T-helper 2 cell treated with Interferon-gamma antibody and Interleukin-4, amounts not matched to agents 100 ng/mL and 5 ng/mL, for 36 hours (primary cell): Measurements from ENCODE around the gene DPYSL3. TPM values are rescaled to one million over a fixed set of nuclear protein-coding genes. Genes with fewer than 3 reads are reported as not detected.
"Not testable (repeated sequence)": the region's sequence is repeated elsewhere in the genome, so short reads cannot be mapped to it uniquely, and the experiment has no call there.

Experiments used
- intact Hi-C: fragments of 100-400 bp; cut with micrococcal nuclease; formaldehyde crosslinking; loops from one replicate; pipeline ENCODE4 v1.15.1; 2023
- total RNA-seq: library from RNA; stranded (reverse); gene quantifications from 2 replicates; pipeline ENCODE4 v1.2.3, GENCODE V29; 2022

The DPYSL3 gene
- total RNA-seq, 1 donor from 2014 or later: 0.07 TPM

DNA sequence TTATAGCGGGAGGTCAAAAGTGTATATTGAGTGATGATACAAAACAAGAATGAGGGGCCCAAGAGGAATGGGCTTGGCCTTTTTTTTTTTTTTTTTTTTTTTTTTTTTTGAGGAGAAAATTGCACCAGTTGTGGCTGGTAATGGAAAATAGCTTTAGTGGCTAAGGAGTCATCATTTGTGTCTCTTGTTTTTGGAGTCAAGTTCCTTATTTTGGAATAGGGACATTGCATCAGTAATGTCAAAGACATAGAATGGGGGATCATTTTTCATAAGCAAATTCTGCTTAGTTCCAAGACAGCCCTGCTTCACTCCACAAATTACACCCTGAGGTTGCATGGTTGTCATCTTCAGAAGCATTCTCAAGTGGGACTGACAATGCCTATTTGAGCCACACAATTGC, 137.7 kb downstream of the DPYSL3 start:
- intact Hi-C loops: no loop called here

GRCh38 chr5:147371290-147371689, 138.6 kb downstream of the DPYSL3 start:
- intact Hi-C loops: no loop called here

DNA sequence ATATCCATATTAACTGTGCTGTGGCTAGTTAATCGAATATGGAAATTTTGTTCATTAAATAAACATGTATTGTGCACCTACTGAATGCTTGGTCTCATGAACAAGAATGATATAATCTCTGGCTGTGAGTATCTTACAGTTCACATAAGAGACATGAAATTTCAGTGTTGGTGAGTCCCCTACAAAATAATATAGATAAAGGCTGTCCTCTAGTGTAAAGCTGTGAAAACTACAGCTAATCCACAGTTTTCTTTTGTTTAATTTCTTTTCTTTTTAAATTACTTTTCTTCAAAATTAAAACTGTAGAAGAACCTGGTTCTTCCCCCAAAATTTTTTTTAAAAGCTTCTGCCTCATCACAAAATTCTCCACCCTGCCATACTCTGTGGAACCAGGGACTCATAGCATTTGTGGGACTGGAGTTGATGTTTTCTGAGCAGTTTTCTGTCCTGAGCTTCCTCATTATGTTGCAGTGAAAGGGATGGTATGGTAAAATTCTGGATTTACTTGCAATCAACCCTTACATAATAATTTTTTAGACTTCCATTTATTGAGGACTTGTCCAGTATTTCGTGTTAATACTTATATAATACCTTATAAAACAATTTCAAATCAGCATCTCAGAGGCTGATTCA, 140.0 kb downstream of the DPYSL3 start:
- intact Hi-C loops: no loop called here

DNA sequence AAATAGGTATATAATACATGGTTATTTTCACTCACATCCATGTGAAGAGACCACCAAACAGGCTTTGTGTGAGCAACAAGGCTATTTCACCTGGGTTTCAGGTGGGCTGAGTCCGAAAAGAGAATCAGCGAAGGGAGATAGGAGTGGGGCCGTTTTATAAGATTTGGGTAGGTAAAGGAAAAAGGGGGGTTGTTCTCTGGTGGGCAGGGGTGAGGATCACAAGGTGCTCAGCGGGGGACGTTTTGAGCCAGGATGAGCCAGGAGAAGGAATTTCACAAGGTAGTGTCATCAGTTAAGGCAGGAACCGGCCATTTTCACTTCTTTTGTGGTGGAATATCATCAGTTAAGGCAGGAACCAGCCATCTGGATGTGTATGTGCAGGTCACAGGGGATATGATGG, 142.5 kb downstream of the DPYSL3 start:
- intact Hi-C loops: not testable (repeated sequence)

DNA sequence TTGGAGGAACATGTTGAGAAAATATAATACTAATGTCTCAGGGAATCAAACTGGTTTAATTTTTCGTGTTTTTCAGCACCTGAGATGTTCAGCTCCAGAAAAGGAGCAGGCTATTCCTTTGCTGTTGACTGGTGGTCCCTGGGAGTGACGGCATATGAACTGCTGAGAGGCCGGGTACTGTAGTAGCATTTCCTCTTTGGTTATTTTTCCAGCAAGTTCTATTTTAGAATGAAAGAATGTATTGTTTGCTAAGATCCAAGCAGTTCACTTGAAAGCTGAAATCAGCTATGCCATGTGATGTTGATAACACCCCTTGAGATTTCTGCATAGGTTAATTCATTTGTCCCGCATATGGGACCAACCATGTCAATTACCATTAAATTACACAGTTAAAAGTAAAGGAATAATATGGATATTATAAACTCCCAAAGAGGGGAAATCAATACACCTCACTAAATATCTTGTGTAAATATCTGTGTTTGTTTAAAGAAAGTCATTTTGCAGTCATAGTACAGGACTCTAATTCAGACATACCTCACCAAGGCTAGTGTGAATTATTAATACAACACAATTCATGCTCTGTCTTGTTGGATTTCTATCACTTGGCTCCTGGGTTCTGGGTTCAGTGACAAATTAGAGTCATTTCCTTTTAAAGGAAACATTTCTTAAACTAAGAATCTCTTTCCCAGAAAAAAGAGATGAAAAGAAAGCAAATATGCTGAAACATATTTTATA, 148.3 kb downstream of the DPYSL3 start:
- intact Hi-C loops: no loop called here

- intact Hi-C loops: no loop called here
Observed at GRCh38 chr5:147360816-147361215, 149.1 kb downstream of the DPYSL3 start.

GRCh38 chr5:147359581-147359980, 150.3 kb downstream of the DPYSL3 start:
- intact Hi-C loops: no loop called here

DNA sequence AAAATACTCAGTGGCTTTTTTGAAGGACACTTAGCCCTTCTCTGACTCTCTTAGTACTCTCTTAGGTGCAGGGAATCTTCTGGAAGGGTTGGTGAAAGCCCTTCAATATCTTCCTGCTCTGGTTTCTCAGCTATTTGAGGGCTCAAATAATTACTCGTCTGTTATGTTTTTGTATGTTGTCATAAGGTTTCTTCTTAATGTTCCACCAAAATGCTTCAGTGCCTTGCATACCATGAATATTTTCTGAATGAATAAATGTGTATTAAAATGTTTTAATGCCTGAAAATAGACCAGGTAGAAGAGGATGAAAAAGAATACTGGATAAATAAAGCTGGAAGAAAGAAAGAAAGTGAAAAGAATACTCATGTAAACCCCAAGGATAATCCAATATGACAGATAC, 150.8 kb downstream of the DPYSL3 start:
- intact Hi-C loops: no loop called here

GRCh38 chr5:147349241-147349640, 160.6 kb downstream of the DPYSL3 start:
- intact Hi-C loops: no loop called here

- intact Hi-C loops: no loop called here
Observed at GRCh38 chr5:147348451-147348850, 161.4 kb downstream of the DPYSL3 start.

GRCh38 chr5:147348046-147348445, 161.8 kb downstream of the DPYSL3 start:
- intact Hi-C loops: no loop called here

- intact Hi-C loops: no loop called here
Observed at GRCh38 chr5:147346006-147346561, 163.8 kb downstream of the DPYSL3 start.

GRCh38 chr5:147344861-147345260, 165.0 kb downstream of the DPYSL3 start:
- intact Hi-C loops: no loop called here

DNA sequence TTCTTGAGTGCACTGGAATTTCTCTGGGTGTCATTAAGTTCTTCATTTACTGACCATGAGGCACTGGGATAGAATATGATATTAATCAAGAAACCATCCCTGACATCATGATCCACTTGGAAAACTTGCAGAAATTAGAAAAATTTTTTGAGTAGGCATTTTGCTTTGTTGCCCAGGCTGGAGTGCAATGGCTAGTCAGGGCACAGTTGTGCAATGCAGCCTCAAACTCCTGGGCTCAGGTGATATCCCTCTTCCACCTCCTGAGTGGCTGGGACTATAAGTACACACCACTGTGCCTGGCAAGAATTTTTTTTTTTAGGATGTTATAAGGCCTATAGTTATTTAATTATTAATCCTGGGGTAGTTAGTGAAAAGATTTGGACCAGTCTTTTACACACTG, 168.5 kb downstream of the DPYSL3 start:
- intact Hi-C loops: no loop called here

DNA sequence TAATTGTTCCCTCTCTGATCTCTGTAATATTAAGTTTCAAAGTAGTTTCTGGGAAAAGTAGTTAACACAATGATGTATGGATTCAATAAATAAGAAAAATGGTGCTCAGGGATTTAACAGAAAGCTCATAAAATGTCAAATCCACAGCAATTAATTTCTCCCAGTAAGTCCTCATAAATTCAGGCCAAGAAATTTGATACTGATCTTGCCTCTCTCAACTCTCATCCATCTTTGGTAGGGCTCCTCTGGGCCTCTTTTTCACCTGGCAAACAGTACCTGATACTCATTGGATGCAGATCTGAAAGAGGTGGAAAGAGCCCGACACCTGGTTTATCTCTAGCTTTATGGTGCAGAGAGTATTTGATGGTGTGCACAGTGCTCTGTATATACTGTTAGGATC, 168.9 kb downstream of the DPYSL3 start:
- intact Hi-C loops: no loop called here
